Epithelial cell of esophagus (primary cell): ENCODE measurements around the gene CLMN.

Experiments used
- DNase-seq: peaks from one replicate; pipeline ENCODE4 v3.0.0; 2010; ENCODE audit warnings: low read depth
- H3K4me3 ChIP-seq: 2 replicates; pipeline ENCODE4 v1.5.1; 2011; ENCODE audit warnings: mild to moderate bottlenecking, low read length, control low read depth
- CTCF ChIP-seq: IDR thresholded peaks from 2 replicates; pipeline ENCODE4 v1.5.1; 2011; ENCODE audit warnings: low read depth, mild to moderate bottlenecking, low read length, control low read depth, inconsistent platforms; ENCODE audit not compliant: insufficient read depth; ENCODE audit errors: missing control alignments

CLMN gene

GRCh38 chr14:95312311-95312710 is 7.4 kb downstream of the CLMN start:
- TF ChIP-seq CTCF, result no peak
- no peak overlapping the region for H3K4me3 ChIP-seq
- DNase-seq, result no peak

GRCh38 chr14:95311752-95312151 is 8.0 kb downstream of the CLMN start:
- no peak for DNase-seq
- no peak for TF ChIP-seq CTCF
- H3K4me3 ChIP-seq, result no peak overlapping the region

GRCh38 chr14:95310635-95311380 is 8.9 kb downstream of the CLMN start:
- TF ChIP-seq CTCF, result no peak
- no peak for DNase-seq
- H3K4me3 ChIP-seq, result no peak overlapping the region

- H3K4me3 ChIP-seq, result no peak overlapping the region
- no peak for TF ChIP-seq CTCF
- DNase-seq, result no peak
These were observed 10.3 kb downstream of the CLMN start for GRCh38 chr14:95309261-95310051.

- no peak for TF ChIP-seq CTCF
- no peak for DNase-seq
- H3K4me3 ChIP-seq, result no peak overlapping the region
These were observed 11.6 kb downstream of the CLMN start for GRCh38 chr14:95308073-95308472.

GRCh38 chr14:95307402-95308041 is 12.2 kb downstream of the CLMN start:
- no peak for DNase-seq
- TF ChIP-seq CTCF, result no peak
- H3K4me3 ChIP-seq, result no peak overlapping the region
